MM.1S (cell line): ENCODE measurements around the gene LEFTY1.

Source experiments
- EZH2phosphoT487 ChIP-seq: fragments of 300-600 bp; sonication (generic); IDR thresholded peaks from 2 replicates; pipeline ENCODE4 v1.6.1; 2018; ENCODE audit warnings: antibody characterized with exemption, low read length
- TF ChIP-seq, protein P1 (sequence below): fragments of 300-600 bp; sonication (generic); IDR thresholded peaks from 2 replicates; pipeline ENCODE4 v1.5.1; 2016; ENCODE audit warnings: antibody characterized with exemption, low read length, mixed read lengths

DNA sequence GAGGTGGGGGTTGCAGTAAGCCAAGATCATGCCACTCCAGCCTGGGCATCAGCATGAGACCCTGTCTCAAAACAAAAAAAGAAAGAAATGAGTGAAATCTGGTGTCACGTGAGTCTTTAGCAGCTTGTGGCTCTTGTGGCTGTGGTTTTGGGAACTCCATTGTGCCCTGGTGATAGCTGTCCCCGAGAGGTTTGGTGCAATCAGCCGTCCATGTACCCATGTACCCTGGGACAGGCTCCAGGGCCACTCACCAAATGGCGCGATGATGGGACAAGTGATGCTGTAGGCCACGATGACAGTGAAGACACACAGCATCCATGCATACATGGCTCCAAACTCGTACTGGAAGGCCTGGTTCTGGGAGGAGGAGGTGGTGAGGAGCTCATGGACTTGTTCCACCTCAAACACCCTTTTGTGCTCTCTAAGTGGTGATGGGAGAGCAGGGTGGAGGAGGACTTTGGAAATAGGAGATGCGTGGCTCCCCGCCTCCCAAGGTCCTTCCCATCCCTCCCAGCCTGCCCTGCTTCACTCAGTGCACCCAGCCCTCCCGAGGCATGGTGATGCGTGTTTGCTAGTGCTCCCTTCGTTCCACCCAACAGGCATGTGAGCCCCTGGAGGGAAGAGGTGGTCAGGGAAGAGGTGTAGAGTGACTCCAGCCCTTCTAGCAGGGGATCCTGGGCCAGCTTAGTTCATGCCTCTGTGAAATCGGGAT is 36.4 kb downstream of the LEFTY1 start:
- TF ChIP-seq, protein P1, sequence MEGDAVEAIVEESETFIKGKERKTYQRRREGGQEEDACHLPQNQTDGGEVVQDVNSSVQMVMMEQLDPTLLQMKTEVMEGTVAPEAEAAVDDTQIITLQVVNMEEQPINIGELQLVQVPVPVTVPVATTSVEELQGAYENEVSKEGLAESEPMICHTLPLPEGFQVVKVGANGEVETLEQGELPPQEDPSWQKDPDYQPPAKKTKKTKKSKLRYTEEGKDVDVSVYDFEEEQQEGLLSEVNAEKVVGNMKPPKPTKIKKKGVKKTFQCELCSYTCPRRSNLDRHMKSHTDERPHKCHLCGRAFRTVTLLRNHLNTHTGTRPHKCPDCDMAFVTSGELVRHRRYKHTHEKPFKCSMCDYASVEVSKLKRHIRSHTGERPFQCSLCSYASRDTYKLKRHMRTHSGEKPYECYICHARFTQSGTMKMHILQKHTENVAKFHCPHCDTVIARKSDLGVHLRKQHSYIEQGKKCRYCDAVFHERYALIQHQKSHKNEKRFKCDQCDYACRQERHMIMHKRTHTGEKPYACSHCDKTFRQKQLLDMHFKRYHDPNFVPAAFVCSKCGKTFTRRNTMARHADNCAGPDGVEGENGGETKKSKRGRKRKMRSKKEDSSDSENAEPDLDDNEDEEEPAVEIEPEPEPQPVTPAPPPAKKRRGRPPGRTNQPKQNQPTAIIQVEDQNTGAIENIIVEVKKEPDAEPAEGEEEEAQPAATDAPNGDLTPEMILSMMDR = no peak
- no peak for TF ChIP-seq EZH2phosphoT487
